Stimulated activated CD8-positive, alpha-beta memory T cell treated with anti-CD3 and anti-CD28 coated beads, Interleukin-15, amount 100 ng/mL, for 24 hours (primary cell): Measurements from ENCODE around the gene FAM222A.

ENCODE experiments used
- DNase-seq: peaks from one replicate; pipeline ENCODE4 v3.0.0-alpha.2; 2020; ENCODE audit warnings: low read depth

The FAM222A gene

GRCh38 chr12:109710747-109711595 is 2.7 kb upstream of the FAM222A start:
- DNase-seq, result no peak

- no peak for DNase-seq
Observed at GRCh38 chr12:109711596-109712461, 1.8 kb upstream of the FAM222A start.

- peak; percentile 22 for DNase-seq
Observed at GRCh38 chr12:109714141-109714912, 702 bp downstream of the FAM222A start.

- no peak for DNase-seq
Observed at GRCh38 chr12:109714913-109715244, 1.3 kb downstream of the FAM222A start.

- no peak for DNase-seq
Observed at GRCh38 chr12:109715310-109716091, 1.9 kb downstream of the FAM222A start.

GRCh38 chr12:109716092-109716479 is 2.5 kb downstream of the FAM222A start:
- DNase-seq, result no peak

GRCh38 chr12:109716512-109717389 is 3.1 kb downstream of the FAM222A start:
- no peak for DNase-seq

GRCh38 chr12:109717390-109718357 is 4.0 kb downstream of the FAM222A start:
- DNase-seq, result no peak

GRCh38 chr12:109718390-109718789 is 4.8 kb downstream of the FAM222A start:
- DNase-seq, result no peak

GRCh38 chr12:109719123-109720022 is 5.7 kb downstream of the FAM222A start:
- DNase-seq, result no peak

GRCh38 chr12:109720152-109720856 is 6.7 kb downstream of the FAM222A start:
- DNase-seq, result no peak

GRCh38 chr12:109720857-109721189 is 7.2 kb downstream of the FAM222A start:
- no peak for DNase-seq

- DNase-seq, result no peak
Observed at GRCh38 chr12:109721276-109721675, 7.7 kb downstream of the FAM222A start.

- DNase-seq, result no peak
Observed at GRCh38 chr12:109722022-109722720, 8.5 kb downstream of the FAM222A start.

- DNase-seq, result no peak
Observed at GRCh38 chr12:109722721-109723094, 9.1 kb downstream of the FAM222A start.

GRCh38 chr12:109723311-109723881 is 9.8 kb downstream of the FAM222A start:
- no peak for DNase-seq
